OCI-LY1 (cell line): Measurements from ENCODE around the gene ARL15.

Experiments
- CTCF ChIP-seq: fragments of 200-600 bp; sonication (generic), shearing (Covaris generic); IDR thresholded peaks from 2 replicates; pipeline ENCODE4 v1.5.1; 2017; ENCODE audit warnings: mild to moderate bottlenecking, antibody characterized with exemption, low read length, moderate library complexity, mixed read lengths
- EZH2 ChIP-seq: fragments of 200-600 bp; sonication (generic), shearing (Covaris generic); IDR thresholded peaks from 2 replicates; pipeline ENCODE4 v1.8.0; 2017; ENCODE audit warnings: borderline replicate concordance, mixed run types, mild to moderate bottlenecking, antibody characterized with exemption, low read length, moderate library complexity, mixed read lengths

DNA sequence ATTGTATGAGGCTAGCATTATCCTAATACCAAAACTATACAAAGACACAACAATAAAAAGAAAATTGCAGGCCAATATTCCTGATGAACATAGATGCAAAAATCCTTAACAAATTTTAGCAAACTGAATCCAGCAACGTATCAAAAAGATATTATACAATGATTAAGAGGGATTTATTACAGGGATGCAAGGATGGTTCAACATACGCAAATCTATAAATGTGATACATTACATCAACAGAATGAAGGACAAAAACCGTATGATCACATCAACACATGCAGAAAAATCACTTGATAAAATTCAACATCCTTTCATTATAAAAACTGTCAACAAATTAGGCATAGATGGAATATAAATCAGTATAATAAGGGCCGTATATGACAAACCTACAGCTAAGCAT lies 27.1 kb upstream of the ARL15 start:
- TF ChIP-seq CTCF (no peak), EZH2 (no peak)
